ENCODE results near the gene ERI3. TPM values are rescaled to one million over a fixed set of nuclear protein-coding genes. Genes with fewer than 3 reads are reported as not detected.

Gene ERI3
- total RNA-seq, 1 donor = 52.8 TPM

DNA sequence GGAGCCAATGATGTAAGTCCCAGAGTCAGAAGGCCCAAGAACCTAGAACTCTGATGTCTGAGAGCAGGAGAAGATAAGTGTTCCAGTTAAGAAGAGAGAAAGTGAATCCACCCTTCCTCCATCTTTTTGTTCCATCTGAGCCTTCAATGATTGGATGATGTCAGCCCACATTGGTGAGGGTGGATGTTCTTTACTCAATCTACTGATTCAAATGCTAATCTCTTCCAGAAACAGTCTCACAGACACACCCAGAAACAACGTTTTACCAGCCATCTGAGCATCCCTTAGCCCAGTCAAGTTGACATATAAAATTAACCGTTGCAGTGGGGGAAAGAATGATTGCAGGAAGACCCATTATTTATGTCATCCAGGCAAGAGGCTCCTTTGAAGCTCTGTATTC lies 33.5 kb upstream of the ERI3 start:
- H3K27me3 ChIP-seq (ENCODE audit: insufficient read depth, low read length) = peaks cover 19% of the 10 kb centered on the region
- no peaks in the 10 kb centered on the region for H3K9me3 ChIP-seq (ENCODE audit: low read depth, low read length)
- H3K36me3 ChIP-seq (ENCODE audit: insufficient read depth, low read length) = no peaks in the 10 kb centered on the region
- no peaks in the 10 kb centered on the region for H3K79me2 ChIP-seq (ENCODE audit: insufficient read depth, low read length)
- no peak overlapping the region for H3K4me3 ChIP-seq (ENCODE audit: insufficient read depth, low read length)
- no peaks in the 10 kb centered on the region for H4K20me1 ChIP-seq (ENCODE audit: insufficient read depth, low read length)
- H2AFZ ChIP-seq (ENCODE audit: low read length) = no peak overlapping the region
- no peak for TF ChIP-seq CTCF (IDR thresholded peaks at IDR 0.05; ENCODE audit: extremely low read depth, low read depth, low read length)
- H3K4me1 ChIP-seq (ENCODE audit: insufficient read depth, low read length) = peaks cover 11% of the 10 kb centered on the region
- no peak overlapping the region for H3K4me2 ChIP-seq (ENCODE audit: insufficient read depth, low read length)
- no peak for DNase-seq (ENCODE audit: insufficient read length, low spot score, missing footprints)
- no peak overlapping the region for H3K27ac ChIP-seq (ENCODE audit: low read depth, low read length)

- TF ChIP-seq CTCF (IDR thresholded peaks at IDR 0.05; ENCODE audit: extremely low read depth, low read depth, low read length) = no peak
These were observed 25.7 kb upstream of the ERI3 start for GRCh38 chr1:44380666-44381177.

GRCh38 chr1:44377925-44378784 lies 23.1 kb upstream of the ERI3 start:
- no peaks in the 10 kb centered on the region for H3K4me1 ChIP-seq (ENCODE audit: insufficient read depth, low read length)
- peaks cover 13% of the 10 kb centered on the region for H3K27me3 ChIP-seq (ENCODE audit: insufficient read depth, low read length)
- no peaks in the 10 kb centered on the region for H3K79me2 ChIP-seq (ENCODE audit: insufficient read depth, low read length)
- no peak overlapping the region for H3K4me3 ChIP-seq (ENCODE audit: insufficient read depth, low read length)
- H3K36me3 ChIP-seq (ENCODE audit: insufficient read depth, low read length) = no peaks in the 10 kb centered on the region
- no peak overlapping the region for H3K27ac ChIP-seq (ENCODE audit: low read depth, low read length)
- H4K20me1 ChIP-seq (ENCODE audit: insufficient read depth, low read length) = no peaks in the 10 kb centered on the region
- H2AFZ ChIP-seq (ENCODE audit: low read length) = no peak overlapping the region
- H3K9me3 ChIP-seq (ENCODE audit: low read depth, low read length) = no peaks in the 10 kb centered on the region
- H3K4me2 ChIP-seq (ENCODE audit: insufficient read depth, low read length) = no peak overlapping the region
- peak; percentile 87 for DNase-seq (ENCODE audit: insufficient read length, low spot score, missing footprints)
- peak; percentile 83 for TF ChIP-seq CTCF (IDR thresholded peaks at IDR 0.05; ENCODE audit: extremely low read depth, low read depth, low read length)

More at GRCh38 chr1:44380666-44381177, 25.7 kb upstream of the ERI3 start:
- Histone ChIP-seq H3K9me3 (ENCODE audit: low read depth, low read length) (no peaks in the 10 kb centered on the region), H3K27ac (ENCODE audit: low read depth, low read length) (no peak overlapping the region), H4K20me1 (ENCODE audit: insufficient read depth, low read length) (no peaks in the 10 kb centered on the region), H3K4me2 (ENCODE audit: insufficient read depth, low read length) (no peak overlapping the region), H3K4me3 (ENCODE audit: insufficient read depth, low read length) (no peak overlapping the region), H3K79me2 (ENCODE audit: insufficient read depth, low read length) (no peaks in the 10 kb centered on the region), H3K4me1 (ENCODE audit: insufficient read depth, low read length) (no peaks in the 10 kb centered on the region), H3K27me3 (ENCODE audit: insufficient read depth, low read length) (peaks cover 24% of the 10 kb centered on the region), H3K36me3 (ENCODE audit: insufficient read depth, low read length) (no peaks in the 10 kb centered on the region), H2AFZ (ENCODE audit: low read length) (no peak overlapping the region)
- no peak for DNase-seq (ENCODE audit: insufficient read length, low spot score, missing footprints)

DNA sequence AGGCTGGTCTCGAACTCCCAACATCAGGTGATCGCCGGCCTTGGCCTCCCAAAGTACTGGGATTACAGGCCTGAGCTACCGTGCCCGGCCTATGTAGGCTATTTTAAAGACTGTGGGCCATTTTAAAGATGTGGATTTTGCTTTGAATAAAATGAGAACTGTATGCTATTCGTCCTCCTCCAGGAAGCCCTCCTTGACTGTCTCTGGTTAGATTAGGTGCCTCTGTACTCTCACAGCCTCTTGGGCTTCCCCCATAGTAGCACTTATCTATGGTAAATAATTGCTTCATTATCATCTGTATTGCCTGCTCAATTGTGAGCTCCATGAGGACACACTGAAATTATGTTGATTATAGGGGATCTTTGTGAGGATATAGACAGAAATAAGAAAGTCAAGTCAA lies 20.5 kb upstream of the ERI3 start:
- TF ChIP-seq CTCF (IDR thresholded peaks at IDR 0.05; ENCODE audit: extremely low read depth, low read depth, low read length) = no peak
- no peaks in the 10 kb centered on the region for H3K9me3 ChIP-seq (ENCODE audit: low read depth, low read length)
- H3K4me3 ChIP-seq (ENCODE audit: insufficient read depth, low read length) = no peak overlapping the region
- H3K79me2 ChIP-seq (ENCODE audit: insufficient read depth, low read length) = no peaks in the 10 kb centered on the region
- H4K20me1 ChIP-seq (ENCODE audit: insufficient read depth, low read length) = no peaks in the 10 kb centered on the region
- no peak overlapping the region for H3K27ac ChIP-seq (ENCODE audit: low read depth, low read length)
- no peaks in the 10 kb centered on the region for H3K36me3 ChIP-seq (ENCODE audit: insufficient read depth, low read length)
- H3K4me2 ChIP-seq (ENCODE audit: insufficient read depth, low read length) = no peak overlapping the region
- H3K4me1 ChIP-seq (ENCODE audit: insufficient read depth, low read length) = no peaks in the 10 kb centered on the region
- no peak for DNase-seq (ENCODE audit: insufficient read length, low spot score, missing footprints)
- no peak overlapping the region for H2AFZ ChIP-seq (ENCODE audit: low read length)
- no peaks in the 10 kb centered on the region for H3K27me3 ChIP-seq (ENCODE audit: insufficient read depth, low read length)
